ENCODE data around the gene SAP130.

The SAP130 gene

DNA sequence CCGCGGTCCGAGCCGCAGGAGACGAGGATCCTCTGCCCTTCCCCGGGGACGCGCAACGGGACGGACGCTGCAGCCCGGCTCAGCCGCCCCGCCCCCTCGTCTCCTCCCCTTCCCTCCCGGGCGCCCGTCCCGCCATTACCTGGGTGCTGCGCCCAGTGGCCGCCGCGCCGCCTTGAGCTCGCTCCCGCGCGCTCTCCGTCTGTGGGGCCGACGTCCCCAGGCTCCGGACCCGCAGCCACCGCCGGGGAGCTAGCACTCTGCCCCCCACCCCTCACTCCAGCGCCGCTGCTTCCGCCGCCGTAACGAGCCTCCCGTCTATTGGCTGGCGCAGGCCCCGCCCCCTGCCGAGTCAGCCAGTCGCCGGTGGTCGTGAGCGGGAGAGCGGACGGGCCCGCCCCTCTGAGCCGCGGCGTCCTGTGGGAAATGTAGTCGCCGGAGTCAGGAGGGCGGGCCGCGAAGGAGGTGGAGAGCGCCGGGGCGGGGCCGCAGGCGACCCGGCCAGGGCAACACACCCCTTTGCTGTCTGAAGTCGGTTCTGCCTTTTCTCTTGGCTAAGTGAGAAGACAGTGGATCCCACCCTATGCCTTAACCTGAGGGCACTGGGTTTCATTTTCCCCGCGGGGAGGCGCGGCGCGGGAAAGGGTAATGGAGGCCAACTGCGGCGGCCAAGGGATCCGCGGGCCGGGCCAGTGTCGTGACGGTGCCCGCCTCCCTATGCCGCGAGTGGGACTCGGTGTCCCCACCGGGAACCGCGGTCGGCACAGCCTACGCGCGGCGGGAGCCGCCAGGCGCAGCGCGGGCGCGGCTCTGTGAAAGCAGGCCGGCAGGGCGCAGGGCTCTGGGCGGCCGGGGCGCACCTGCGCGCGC, at the start of gene SAP130:
Gene SAP130 (minus strand): TSS at position 259 of the 867 bp plus-strand sequence. CDS start 1,767 bp downstream, outside the sequence.
- peak; percentile 95 for DNase-seq

GRCh38 chr2:128076461-128077106, 48.7 kb upstream of the SAP130 start:
- no peak for DNase-seq

DNA sequence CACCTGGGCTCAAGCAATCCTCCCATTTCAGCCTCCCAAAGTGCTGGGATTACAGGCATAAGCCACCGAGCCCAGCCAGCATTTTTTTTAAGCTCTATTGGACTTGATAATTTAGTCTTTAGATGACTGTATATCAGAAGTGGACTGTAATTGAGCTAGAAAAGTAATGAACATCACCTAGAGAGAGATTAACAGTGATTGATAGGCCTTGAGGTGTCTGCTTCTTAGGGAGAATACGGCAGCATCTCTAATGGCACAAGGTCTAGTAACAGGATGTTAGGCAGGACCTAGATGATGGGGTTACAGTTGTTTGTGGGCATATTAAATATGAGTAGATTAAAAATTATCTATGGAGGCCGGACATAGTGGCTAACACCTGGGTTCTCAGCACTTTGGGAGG, 45.4 kb upstream of the SAP130 start:
- no peak for DNase-seq

DNA sequence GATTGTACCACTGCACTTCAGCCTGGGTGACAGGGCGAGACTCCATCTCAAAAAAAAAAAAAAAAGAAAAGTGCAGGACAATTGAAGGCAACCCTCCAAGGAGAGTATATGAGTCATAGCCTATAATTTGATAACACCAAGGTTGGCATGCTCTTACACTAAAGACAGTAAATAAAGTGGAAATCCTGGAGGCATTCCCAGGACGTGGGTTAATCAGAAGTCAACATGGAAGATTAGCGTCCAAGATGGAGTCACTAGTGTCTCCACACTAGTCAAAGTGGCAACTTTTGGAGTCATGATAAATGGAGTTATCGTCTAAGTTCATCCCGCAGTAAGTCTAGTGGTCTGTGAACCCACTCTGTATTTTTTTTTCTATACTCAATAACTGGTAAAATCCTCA, 41.9 kb upstream of the SAP130 start:
- DNase-seq: no peak

DNA sequence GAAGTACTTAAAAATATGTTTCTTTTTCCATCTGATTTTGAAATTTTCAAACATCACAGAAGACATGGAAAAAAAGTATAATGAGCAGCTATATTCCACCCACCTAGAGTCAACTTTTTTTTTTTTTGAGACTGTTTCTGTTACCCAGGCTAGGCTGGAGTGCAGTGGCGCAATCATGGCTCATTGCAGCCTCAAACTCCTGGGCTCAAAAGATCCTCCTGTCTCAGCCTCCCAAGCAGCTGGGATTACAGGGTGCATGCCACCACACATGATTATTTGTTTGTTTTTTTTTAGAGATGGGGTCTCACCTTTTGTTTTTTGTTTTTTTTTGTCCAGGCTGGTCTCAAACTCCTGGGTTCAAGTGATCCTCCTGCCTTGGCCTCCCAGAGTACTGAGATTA, 36.5 kb upstream of the SAP130 start:
- DNase-seq: no peak

DNA sequence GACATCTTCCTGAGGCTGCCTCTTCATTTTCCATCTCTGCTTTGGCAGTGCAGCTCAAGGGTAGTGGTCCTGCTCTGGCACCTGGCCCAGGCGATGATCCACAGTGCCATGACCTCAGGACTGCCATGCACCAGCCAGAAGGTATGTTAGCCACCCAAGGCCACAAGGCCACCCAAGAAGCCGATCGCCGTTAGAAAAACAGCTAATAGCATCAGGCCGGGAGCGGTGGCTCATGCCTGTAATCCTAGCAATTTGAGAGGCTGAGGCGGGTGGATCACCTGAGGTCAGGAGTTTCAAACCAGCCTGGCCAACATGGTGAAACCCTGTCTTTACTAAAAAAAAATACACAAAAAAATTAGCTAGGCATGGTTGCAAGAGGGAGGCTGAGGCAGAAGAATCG, 34.7 kb upstream of the SAP130 start:
- no peak for DNase-seq

DNA sequence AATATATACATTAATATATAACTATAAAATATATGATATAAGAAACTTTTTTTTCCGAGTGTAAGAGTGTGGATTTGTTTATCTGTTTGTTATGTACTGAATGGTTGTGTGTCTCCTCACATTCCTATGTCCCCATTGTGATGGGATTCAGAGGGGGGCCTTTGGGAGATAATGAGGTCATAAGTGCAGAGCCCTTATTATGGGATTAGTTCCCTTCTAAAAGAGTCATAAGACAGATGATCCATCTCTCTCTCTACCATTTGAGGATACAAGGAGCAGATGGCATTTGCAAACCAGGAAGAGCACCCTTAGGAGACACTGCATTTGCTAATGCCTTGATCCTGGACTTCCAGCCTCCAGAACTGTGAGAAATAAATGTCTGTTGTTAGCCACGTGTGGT, 30.3 kb upstream of the SAP130 start:
- DNase-seq: no peak

GRCh38 chr2:128057334-128057733, 29.5 kb upstream of the SAP130 start:
- no peak for DNase-seq

GRCh38 chr2:128054104-128054885, 26.4 kb upstream of the SAP130 start:
- no peak for DNase-seq

DNA sequence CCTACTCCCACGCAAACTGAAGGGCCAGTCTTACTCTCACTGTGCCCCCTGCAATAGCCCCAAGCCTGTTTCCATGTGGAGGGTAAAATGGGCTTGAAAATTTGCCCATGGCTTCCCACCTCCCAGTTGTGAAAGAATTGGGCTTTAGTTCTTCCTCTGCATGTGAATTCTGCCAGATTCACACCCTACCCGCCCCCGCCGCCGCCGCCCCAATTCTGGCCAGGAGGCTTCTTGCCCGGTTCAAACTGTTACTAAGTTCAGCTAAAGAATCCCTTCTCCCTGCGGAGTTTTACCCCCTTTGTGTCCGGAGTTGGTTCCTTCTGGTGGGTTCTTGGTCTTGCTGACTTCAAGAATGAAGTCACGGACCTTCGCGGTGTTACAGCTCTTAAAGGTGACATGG, 25.5 kb upstream of the SAP130 start:
- no peak for DNase-seq

GRCh38 chr2:128043041-128043440, 15.2 kb upstream of the SAP130 start:
- DNase-seq: no peak

DNA sequence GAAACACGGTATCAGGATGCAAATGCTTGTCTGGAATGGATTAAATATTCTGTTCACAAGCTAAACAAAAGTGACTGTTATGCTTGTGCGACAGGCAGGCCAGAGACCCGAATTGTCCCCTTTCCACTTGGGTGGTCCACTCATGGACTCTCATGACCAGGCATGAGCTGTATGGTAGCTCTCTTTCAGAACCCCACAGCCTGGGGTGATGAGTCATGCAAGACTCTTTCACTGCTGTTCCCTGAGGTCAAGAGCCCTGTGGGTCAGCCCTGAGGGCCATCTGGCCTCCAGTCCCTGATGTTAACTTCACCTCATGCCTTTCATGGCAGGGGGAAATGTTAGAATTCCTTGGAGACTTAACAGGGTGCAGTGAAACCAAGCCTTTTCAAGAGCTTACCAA, 13.7 kb upstream of the SAP130 start:
- DNase-seq: no peak

DNA sequence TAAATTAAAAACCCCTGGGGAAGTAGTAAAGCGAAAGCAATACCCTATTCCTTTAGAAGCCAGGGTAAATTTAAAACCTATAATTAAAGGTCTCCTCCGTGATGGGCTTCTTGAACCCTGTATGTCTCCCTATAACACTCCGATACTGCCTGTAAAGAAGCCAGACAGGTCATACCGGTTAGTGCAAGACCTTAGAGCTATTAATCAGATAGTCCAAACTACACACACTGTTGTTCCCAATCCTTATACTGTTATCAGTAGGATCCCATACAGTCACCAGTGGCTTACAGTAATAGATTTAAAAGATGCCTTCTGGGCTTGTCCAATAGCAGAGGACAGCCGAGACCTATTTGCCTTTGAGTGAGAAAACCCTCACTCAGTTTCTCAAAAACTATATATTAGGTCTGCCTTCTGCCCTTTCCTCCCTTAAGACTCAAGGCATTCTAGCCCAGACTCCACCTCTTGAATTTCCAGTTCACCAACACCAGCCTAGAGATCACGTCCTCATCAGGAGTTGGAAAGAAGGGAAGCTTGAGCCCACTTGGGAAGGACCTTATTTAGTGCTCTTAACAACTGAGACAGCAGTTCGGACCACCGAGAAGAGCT, 12.4 kb upstream of the SAP130 start:
- no peak for DNase-seq

- DNase-seq: no peak
Measured at GRCh38 chr2:128039535-128039934, 11.7 kb upstream of the SAP130 start.

DNA sequence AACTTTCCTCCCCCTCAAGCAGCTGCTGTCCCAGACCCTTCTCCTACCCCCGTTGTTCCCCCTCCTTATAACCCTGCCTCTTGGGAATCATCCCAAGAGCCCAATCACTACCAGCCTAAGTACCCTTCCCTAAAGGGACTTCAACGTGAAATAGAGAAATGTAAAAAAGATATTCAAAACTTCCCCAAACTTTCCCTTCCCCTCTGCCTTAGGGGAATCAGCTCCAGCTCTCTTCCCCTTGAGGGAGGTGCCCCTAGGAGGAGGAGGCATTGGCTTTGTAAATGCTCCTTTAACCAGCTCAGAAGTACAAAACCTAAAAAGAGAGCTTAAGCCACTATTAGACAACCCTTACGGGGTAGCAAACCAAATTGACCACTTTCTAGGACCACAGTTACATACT, 10.6 kb upstream of the SAP130 start:
- DNase-seq: no peak

DNA sequence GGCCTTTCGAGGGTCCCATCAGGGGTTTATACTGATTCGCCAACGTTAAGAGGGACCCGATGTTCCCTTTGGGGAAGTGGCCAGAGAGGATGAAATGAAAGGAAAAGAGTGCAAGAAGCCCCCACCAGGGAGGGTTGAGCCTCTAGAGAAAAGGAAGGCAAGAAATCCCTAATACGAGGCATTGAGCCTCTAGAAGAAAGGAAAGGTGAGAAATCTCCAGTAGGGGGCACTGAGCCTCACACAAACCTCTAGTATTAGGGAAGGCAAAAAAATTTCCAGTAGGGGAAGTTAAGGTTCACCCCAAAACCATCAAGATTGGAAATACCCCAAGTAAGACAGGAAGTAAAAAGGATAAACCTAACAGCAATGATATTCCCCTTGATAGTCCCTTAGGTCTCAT, 9.8 kb upstream of the SAP130 start:
- no peak for DNase-seq

- no peak for DNase-seq
Measured at GRCh38 chr2:128036748-128037607, 9.1 kb upstream of the SAP130 start.

DNA sequence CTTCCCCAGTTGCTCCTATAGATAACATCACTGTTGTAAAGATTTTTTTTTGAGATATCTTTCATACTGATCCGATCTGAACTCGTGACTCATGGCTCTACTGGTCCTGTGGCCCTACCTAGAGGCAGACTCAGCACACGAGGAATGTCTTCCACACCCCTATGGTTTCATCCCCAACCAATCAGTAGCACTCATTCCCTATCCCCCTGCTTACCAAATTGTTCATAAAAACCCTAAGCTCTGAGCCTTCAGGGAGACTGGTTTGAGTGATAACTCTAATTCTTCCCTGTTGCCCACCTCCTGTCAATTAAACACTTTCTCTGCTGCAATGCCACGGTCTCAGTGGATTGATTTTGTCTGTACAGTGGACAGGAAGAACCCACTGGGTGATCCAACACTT, 4.2 kb upstream of the SAP130 start:
- DNase-seq: no peak

DNA sequence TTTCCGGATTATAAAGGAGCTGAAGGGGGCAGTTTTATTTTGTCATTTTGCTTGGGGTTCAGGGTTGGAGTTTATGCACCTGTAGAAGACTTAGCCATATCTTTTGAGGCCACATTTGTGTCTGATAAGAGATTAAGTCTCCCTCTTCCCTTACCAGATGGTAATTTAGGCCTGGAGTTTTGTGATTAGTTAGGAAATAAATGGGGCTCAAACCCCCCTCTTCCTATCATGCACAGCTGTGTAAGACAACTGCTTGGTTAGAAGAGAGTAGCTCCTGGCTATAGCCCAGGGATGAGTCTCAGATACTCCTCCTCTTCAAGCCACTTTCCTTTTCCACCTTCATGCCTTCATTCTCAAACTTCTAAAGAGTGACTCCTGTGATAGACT, 802 bp upstream of the SAP130 start:
- DNase-seq: peak; percentile 25

DNA sequence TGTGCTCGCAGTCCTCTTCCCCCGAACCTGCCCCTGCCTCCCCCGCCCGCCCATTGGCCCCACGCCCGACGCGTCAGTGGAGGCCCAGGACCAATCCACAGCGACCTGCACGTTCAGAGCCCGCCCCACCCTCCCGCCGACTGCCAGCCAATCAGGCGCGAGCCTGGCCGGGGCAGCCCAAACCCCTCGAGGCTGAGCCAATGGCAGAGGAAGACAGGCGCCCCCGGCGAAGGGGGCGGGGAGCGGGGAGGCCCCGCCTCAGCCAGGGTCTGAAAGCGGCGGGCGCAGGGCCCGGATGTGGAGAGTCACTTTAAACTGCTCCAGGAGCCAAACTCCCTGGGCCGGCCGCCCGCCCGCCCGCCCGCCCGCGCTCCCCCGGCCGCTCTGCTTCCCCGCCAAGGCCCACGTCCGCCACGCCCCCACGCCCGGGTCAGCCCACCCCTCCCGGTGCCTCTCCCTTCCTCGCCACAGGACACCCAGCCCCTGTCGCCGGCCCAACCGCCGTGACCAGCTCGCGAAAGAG, 520 bp downstream of the SAP130 start:
- DNase-seq: peak; percentile 97

DNA sequence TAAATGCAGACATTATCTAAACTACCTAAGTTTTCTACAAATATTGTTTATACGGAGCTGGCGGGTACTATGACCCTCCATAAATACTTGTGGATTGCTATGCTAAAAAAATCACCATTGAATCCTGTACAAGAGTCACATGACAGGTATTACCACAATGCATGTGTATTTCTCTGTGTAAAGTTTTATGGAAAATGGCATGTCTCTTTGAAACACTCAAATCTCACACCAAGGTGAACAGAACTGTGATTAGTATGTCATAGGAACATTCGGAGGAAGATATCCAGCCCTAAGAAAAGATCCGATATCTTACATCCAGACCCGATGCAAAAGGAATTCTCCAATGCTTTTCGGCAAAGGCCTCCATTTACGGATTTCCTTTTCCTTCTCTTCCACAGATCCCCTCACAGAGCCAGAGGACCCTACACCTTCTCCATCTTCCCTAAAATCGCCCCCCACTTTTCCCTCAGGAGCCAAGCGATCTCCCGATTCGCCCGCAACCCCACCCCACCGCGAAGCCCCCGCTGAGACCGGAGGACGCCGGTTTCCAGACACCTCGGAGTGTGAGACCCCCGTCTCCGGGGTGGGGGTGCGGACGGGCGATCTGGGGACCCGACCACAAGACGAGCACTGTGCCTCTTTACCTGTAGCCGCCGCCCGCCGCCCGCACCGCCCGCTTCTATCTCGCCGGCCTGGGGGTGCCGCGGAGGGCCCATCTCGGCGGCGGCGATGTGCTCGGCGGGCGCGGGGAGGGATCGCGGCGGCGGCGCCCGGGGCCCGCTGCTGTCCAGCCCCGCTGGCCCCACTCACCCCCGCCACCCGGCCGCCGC, 1.2 kb downstream of the SAP130 start:
- DNase-seq: peak; percentile 15

Measured in NCI-H2171 treated with DMSO at 0.1 percent for 48 hours (cell line).